Left ventricle myocardium inferior (tissue), 1 donor: Measurements from ENCODE around the gene KCNG2. TPM values are rescaled to one million over a fixed set of nuclear protein-coding genes. Genes with fewer than 3 reads are reported as not detected.

Source experiments
- DNase-seq: peaks from one replicate; pipeline ENCODE4 v3.0.0-alpha.2; 2020
- H3K27ac ChIP-seq: fragments of 200-600 bp; replicated peaks from 2 replicates; pipeline ENCODE4 v1.8.0; 2021
- H3K27me3 ChIP-seq: fragments of 200-600 bp; 2 replicates; pipeline ENCODE4 v1.8.0; 2021; ENCODE audit warnings: low read depth
- H3K36me3 ChIP-seq: fragments of 200-600 bp; 2 replicates; pipeline ENCODE4 v1.8.0; 2021
- H3K4me1 ChIP-seq: fragments of 200-600 bp; 2 replicates; pipeline ENCODE4 v1.8.0; 2021
- H3K4me3 ChIP-seq: fragments of 200-600 bp; 2 replicates; pipeline ENCODE4 v1.8.0; 2021; ENCODE audit warnings: mild to moderate bottlenecking, moderate library complexity
- H3K9me3 ChIP-seq: fragments of 200-600 bp; replicated peaks from 2 replicates; pipeline ENCODE4 v1.8.0; 2021
- CTCF ChIP-seq: fragments of 200-600 bp; IDR thresholded peaks from 2 replicates; pipeline ENCODE4 v1.8.0; 2021; ENCODE audit warnings: antibody characterized with exemption, mild to moderate bottlenecking, borderline replicate concordance
- intact Hi-C: fragments of 100-400 bp; cut with micrococcal nuclease; formaldehyde crosslinking; loops from one replicate; pipeline ENCODE4 v1.11.0; 2022
- total RNA-seq: library from RNA; stranded (reverse); fragmentation: NEBNext Ultra II Directional; extraction: Animal tissue kit (Norgen Biotek cat#: 25700); gene quantifications from one replicate; pipeline ENCODE4 v1.2.1, GENCODE V29; 2021
- donor health status: DM: no; HTN: yes; CAD: no; lungs with severe emphysema.

The KCNG2 gene
- total RNA-seq, 1 donor from 2014 or later, result not detected

- Histone ChIP-seq H3K4me3 (peak overlapping the region; percentile 23), H3K4me1 (peaks cover 16% of the 10 kb centered on the region), H3K9me3 (no peaks in the 10 kb centered on the region), H3K27me3 (peaks cover 96% of the 10 kb centered on the region), H3K27ac (no peak overlapping the region), H3K36me3 (no peaks in the 10 kb centered on the region)
- no peak for TF ChIP-seq CTCF
- intact Hi-C loops, result no loop called here
- peak; percentile 13 for DNase-seq
Measured at GRCh38 chr18:79792096-79792987, 5.4 kb upstream of the KCNG2 start.

GRCh38 chr18:79792988-79793355 lies 4.8 kb upstream of the KCNG2 start:
- H3K4me3 ChIP-seq, result no peak overlapping the region
- H3K9me3 ChIP-seq, result no peaks in the 10 kb centered on the region
- intact Hi-C loops, result no loop called here
- no peak overlapping the region for H3K27ac ChIP-seq
- DNase-seq, result no peak
- peaks cover 17% of the 10 kb centered on the region for H3K4me1 ChIP-seq
- TF ChIP-seq CTCF, result no peak
- peaks cover 96% of the 10 kb centered on the region for H3K27me3 ChIP-seq
- no peaks in the 10 kb centered on the region for H3K36me3 ChIP-seq

- DNase-seq, result peak; percentile 14
- no peak for TF ChIP-seq CTCF
- Histone ChIP-seq H3K27me3 (peaks cover 96% of the 10 kb centered on the region), H3K27ac (no peak overlapping the region), H3K36me3 (no peaks in the 10 kb centered on the region), H3K9me3 (no peaks in the 10 kb centered on the region), H3K4me3 (no peak overlapping the region), H3K4me1 (peaks cover 26% of the 10 kb centered on the region)
- intact Hi-C loops, result no loop called here
Measured at GRCh38 chr18:79794846-79795245, 2.9 kb upstream of the KCNG2 start.

GRCh38 chr18:79795446-79795845 lies 2.3 kb upstream of the KCNG2 start:
- no peak overlapping the region for H3K27ac ChIP-seq
- DNase-seq, result no peak
- no peaks in the 10 kb centered on the region for H3K9me3 ChIP-seq
- H3K4me1 ChIP-seq, result peaks cover 26% of the 10 kb centered on the region
- no peaks in the 10 kb centered on the region for H3K36me3 ChIP-seq
- intact Hi-C loops, result no loop called here
- H3K4me3 ChIP-seq, result no peak overlapping the region
- H3K27me3 ChIP-seq, result peaks cover 96% of the 10 kb centered on the region
- TF ChIP-seq CTCF, result no peak

GRCh38 chr18:79796016-79796415 lies 1.7 kb upstream of the KCNG2 start:
- H3K4me1 ChIP-seq, result peaks cover 26% of the 10 kb centered on the region
- intact Hi-C loops, result no loop called here
- no peaks in the 10 kb centered on the region for H3K9me3 ChIP-seq
- peaks cover 96% of the 10 kb centered on the region for H3K27me3 ChIP-seq
- no peak for DNase-seq
- H3K36me3 ChIP-seq, result no peaks in the 10 kb centered on the region
- H3K27ac ChIP-seq, result no peak overlapping the region
- no peak for TF ChIP-seq CTCF
- H3K4me3 ChIP-seq, result no peak overlapping the region
